Stimulated activated CD4-positive, alpha-beta T cell treated with anti-CD3 and anti-CD28 coated beads, Interleukin-1b, Interleukin-23, amount 100 ng/mL, for 24 hours (primary cell): Measurements from ENCODE around the gene USP24.
A peak's percentile ranks its signal among the peaks of the same experiment; 100 is the strongest.

Experiments
- DNase-seq, 4 experiments: peaks; one replicate each; pipeline ENCODE4 v3.0.0-alpha.2; 2020; ENCODE audit warnings: low read depth in 4 of 4, low spot score in 1 of 4

USP24 gene

DNA sequence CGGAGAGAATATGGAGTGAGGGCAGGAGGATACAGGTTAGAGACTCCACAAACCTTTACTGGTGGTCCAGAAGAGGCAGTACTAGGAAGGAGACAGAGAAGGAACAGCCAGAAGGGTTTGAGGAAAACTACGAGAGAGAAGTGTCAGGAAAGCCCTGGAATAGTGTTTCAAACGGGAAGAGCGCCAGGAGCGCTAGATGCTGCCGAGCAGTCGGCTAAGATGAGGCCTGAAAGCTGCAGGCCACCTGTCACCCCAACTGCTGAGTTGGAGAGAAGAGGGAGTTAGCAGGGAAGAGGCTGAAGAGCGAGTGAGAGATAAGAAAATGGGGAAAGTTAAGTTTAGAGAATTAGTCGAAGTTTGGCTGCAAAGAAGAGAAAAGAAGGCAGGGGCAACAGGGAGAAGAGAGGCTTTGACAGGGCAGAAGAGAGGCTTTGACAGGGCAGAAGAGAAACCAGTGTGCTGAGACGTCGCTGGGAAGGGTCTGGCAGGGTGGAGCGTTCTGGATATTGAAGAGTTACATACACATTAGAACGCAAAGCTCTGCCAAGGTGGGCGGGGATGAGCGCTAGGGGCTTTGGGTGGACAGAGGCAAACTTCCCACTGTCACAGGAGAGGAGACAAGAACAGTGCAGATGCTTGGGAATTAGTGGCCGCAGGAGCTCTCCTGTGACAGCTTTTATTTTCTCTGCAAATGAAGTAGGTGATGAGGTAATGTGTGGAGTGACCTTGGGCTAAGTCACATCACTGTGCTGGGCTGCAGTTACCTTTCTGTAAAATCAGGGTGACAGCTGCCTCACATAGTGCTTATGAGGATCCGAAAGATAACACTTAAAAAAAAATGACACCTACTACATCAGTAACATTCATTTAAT, 144.6 kb downstream of the USP24 start:
- DNase-seq, result no peak

DNA sequence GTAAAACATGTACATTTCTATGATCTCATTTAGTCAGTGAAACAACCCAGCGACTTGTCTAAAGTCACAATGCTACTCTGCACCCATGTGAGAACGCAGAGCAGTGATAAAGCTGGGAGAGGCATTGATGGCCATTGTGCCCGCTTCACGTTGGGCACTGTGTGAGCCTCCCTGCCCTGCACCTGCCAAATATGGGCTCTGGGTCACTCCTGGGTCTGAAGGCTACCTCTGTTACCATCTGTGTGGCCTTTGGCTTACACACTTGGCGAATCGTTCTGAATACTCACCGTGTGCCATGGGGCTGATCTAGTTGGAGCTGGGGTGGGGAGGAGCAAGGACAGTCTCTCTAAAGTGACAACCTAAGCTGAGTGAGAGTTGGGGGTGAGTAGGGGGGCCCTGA, 145.9 kb downstream of the USP24 start:
- no peak for DNase-seq

DNA sequence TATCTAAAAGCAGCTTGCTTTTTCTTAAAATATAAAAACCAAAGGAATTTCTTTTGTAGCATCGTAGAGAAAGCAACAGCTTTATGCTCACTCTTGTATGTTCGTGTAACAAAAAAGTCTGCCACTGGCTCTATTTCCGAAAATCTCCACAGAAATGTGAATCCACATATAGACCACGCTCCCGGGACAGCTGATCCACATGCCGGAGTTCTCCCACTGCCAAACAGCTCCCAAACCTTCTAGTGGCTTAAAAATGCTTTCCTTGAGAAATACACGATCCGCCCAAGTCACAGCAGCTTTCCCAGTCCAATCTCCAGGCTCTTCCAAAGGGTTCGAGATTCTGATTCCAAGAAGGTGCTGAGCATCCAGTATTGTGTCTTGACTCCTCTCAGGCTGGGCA, 146.5 kb downstream of the USP24 start:
- no peak for DNase-seq

DNA sequence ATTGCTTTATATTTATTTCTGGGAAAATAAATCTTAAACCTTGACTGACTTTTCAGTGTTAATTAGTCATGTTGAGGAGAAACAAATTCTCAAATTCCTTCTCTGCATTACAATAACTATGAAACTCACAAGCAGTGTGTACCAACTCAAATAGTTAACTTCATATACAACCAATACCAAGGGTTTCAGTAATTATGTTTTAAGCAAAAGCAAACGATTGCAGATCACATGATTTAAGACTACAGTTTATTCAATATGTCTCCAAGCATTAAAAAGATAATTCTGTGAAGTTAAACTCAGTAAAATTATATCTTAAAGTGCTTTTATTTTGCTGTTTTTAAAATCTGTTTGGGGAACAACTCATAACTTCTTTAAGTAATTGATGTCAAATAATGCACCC, 147.2 kb downstream of the USP24 start:
- DNase-seq, result no peak

DNA sequence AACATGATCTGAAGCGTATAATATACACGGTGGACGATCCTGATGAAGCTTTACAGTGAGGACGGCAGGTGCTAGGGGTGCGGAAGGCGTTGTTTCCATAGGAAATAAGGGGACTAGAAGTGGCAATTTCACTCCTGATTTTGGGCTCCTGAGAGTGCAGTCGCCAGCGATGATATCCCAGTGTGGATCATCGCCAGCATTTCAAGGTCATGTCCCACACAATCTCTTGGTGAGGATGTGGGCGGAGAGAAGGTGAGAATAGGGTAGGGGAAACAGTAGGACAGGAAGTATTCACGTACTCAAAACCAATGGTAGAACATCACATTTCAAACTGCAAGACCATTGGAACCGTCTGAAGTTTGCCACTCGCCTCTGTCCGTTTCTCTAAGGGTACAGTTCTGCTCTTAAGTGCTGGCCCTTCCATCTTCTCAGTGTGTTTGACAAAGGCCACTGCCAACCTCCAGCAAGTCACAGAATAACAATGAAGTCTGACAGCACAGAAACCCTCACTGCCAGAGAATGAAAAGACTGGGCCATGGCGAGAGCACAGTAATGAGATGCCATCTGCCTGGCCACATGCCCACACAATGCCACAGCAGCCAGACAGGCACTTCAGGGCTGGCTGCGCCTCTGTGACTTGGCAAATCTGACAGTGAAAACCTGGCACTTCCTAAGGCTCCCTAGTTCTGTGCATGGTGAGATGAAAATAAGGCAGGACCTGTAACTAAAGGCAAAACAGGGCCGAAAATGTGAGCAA, 148.0 kb downstream of the USP24 start:
- no peak for DNase-seq

DNA sequence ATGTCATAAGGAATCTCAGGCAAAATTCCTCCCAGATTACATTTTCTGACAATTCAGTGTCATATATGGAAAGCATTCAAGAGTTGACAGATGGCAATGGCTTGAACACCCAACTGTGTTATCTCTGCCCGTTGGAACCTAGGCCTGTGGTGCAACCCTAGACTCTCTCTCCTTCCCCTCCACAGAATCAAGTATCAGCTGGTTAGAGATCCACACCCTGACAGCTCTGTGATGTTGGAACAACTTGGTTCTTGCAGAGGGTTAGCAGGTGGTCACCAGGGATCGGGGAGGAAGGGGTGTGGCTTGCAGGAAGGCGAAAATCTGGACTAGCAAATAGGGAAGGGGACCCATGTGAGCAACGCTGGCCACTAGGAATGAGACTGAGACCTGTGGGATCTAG, 149.5 kb downstream of the USP24 start:
- DNase-seq, result no peak

DNA sequence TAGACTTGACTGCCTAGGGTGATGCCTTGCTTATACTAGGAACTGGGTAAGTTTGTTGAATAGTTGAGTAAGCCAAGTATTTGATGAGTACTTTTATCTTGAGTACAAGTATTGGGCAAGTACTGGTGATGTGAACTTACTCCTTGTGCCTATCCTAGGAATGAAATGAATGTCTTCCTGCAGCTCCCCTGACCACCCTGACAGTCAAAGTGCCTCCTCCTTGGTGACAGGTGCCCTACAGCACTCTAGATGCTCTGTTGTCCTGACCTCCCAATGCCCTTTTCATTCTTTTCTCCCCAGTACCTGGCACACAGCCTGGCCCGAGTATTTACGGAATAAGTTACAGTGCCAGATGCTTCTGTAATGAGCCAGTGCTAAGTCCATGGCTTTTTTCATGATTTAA, 150.3 kb downstream of the USP24 start:
- no peak for DNase-seq

DNA sequence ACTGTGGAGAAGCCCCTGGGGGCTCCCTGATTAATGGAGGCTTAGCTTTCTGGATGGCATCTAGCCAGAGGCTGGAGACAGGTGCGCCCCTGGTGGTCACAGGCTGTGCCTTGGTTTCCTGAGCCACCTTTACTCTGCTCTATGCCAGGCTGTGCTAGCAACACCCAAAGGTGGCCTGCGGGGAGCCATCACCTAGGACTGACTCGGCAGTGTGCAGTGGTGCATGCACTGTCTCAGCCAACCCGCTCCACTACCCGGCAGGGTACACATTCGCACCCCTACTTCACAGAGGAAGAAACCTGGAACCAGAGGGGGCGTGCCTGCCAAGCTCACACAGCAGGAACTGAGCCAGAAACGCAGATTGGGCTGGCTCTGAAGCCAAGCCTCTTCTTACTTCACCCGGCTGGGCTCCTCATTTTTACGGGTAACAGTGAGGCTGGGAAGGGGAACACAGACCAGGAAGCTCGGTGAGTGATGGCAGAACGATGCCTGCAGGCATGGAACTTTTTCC, 151.0 kb downstream of the USP24 start:
- no peak for DNase-seq

DNA sequence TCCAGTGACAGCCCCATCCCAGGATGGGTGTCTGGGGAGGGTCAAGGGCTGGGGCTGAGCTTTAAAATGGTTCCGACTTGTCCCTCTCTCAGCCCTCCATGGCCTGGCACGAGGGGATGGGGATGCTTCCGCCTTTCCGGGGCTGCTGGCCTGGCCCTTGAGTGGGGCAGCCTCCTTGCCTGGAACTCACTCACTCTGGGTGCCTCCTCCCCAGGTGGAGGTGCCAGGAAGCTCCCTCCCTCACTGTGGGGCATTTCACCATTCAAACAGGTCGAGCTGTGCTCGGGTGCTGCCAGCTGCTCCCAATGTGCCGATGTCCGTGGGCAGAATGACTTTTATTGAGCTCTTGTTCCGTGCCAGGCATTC, 151.6 kb downstream of the USP24 start:
- no peak for DNase-seq

DNA sequence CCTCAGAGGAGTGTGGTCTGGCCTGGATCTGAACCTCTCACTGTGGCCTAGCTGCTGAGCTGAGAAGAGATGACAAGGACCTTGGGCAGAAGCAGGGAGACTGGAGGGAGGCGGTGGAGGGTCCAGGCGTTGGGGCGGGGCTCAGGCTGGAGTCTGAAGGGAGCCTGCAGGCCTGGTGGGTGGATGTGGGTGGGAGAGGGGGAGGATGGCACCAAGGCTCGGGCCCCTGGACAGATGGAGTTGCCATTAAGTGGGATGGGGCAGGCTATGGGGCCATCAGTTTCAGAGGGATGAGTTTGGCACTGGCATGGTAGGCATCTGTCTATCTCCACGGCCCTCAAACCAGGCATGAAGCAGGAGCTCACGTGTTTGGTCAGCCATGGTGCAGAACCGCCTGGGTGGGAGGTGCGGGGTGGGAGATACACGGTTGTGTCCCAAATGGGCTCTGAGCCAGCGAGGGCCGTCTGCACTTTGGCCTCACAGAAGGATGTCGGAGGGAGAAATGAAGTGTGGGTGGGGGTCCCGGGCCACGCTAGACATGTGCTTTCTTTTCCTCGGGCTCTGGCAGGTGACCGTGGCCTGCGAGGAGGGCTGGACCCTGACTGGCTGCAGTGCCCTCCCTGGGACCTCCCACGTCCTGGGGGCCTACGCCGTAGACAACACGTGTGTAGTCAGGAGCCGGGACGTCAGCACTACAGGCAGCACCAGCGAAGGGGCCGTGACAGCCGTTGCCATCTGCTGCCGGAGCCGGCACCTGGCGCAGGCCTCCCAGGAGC, 152.2 kb downstream of the USP24 start:
- no peak for DNase-seq

DNA sequence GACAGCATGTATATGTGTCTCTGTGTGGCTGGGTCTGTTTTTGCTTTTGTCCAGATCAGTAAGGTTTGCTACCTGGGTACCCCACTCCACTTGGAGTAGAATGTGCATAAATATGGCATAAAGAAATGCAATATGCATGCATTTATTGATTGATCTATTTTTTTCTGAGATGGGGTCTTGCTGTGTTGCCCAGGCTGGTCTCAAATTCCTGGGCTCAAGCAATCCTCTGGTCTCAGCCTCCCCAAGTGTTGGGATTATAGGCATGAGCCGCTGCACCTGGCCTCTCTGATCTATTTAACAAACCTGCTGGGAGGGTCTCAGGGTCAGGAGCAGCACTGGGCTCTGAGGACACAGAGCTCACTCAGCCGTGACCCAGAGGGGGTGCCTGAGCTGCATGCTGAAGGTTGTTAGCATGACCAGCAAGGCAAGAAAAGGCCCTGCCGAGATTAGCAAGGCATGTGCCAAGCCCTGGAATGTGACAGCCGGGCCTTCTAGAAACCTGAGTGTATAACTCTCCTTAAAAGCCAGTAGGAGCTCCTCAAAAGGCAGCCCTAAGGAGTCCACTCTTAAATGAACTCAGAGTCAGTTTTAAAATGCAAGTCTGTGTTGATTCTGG, 153.3 kb downstream of the USP24 start:
- no peak for DNase-seq

DNA sequence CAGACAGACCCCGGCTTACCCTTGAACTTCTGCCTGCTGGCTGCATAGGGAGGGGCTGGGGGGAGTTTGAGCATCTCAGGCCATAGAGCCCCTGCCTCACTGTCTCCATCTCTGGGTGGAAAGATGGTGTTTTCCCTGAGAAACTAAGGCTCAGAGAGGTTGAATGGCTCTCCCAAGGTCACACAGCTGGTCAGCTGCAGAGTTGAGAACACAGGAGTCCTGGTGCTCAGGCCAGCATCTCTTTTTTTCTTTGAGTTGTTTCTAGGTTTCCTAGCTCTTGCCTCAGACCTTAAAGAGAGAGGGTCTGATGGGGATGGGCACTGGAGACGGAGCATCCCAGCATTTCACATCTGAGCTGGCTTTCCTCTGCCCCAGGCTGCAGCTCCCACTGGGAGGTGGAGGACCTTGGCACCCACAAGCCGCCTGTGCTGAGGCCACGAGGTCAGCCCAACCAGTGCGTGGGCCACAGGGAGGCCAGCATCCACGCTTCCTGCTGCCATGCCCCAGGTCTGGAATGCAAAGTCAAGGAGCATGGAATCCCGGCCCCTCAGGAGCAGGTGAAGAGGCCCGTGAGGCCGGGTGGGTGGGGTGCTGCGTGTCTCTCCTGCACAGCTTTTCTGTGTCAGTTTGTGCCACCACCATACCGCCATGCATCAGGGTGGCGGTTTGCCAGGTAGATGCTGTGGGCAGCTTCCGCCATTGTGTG, 154.0 kb downstream of the USP24 start:
- DNase-seq, result no peak

DNA sequence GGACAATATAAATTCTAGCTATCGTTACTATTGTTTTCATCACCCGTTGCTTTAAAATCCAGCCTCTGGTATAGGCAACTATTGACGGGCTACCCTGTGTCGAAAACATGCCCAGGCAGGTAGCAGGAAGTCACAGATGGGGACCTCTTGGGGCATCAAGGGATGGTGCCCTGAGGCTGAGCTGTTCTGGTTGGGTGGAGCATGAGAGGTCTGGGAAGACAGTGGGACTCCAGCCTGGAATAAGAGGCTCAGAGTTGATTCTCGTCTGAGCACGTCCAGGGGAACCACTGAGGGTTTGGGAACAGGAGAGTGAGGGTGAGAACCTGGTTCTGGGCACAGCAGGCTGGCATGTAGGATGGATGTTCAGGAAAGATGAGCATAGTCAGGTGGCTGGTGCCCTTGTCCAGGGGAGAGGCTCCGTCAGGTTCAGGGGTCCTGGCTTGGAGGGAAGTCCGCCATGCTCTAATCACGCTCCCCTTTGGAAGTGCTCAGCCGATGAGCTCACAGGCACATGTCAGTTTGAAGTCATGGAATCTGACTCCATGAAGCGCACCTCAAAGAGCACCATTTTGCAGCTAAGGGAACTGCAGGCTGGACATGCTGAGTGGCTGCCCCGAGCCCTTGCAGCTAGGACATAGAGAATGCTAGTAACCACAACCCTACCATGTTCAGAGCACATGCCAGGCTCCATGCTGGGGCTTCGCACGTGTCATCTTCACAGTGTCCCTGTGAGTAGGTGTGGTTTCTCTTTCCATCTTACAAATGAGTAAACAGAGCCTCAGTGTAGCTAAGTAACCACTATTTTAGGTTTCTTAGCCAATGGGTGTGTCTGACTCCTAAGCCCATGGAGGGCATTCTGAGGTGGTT, 154.8 kb downstream of the USP24 start:
- DNase-seq, result peak in 1 of 4 experiments; percentile 11

DNA sequence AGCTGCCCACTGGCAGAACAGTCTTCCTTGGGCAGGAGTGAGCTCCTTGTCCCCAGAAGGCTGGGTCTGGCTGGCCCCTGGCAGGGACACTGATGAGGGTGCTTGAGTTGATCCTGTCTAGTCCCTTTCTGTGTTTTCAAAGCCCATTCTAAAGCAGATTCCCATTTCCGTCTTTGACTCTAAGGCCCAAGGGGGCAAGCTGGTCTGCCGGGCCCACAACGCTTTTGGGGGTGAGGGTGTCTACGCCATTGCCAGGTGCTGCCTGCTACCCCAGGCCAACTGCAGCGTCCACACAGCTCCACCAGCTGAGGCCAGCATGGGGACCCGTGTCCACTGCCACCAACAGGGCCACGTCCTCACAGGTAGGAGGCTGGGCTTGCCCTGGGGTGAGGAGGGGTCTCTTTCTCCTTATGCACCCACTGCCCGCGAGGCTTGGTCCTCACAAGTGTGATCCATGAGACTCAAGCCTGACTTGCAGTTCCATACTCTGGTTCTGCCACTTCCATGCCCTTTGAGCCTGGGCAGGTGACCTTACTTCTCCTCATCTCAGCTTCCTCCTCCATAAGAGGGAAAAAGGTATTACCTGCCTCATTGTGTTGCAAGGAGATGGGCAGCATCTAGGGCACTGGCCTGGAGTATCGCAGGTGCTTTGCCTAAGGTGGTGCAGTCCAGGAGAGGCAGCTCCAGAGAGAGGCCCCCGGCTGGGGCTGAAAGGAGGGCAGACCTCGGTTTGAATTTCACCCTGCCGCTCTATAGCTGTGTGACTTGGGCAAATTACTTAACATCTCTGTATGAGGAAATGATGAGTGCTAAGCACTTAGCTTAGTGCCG, 155.6 kb downstream of the USP24 start:
- no peak for DNase-seq

DNA sequence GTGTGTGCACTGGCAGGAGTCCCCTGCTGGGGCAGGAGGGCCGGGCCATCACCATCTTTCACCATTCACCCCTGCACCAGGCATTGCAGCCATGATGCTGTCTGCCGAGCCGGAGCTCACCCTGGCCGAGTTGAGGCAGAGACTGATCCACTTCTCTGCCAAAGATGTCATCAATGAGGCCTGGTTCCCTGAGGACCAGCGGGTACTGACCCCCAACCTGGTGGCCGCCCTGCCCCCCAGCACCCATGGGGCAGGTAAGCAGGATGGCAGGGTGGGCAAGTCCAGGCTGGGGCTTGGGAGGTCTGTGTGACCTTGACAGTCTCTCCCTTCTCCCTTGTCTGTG, 157.2 kb downstream of the USP24 start:
- DNase-seq, result no peak

DNA sequence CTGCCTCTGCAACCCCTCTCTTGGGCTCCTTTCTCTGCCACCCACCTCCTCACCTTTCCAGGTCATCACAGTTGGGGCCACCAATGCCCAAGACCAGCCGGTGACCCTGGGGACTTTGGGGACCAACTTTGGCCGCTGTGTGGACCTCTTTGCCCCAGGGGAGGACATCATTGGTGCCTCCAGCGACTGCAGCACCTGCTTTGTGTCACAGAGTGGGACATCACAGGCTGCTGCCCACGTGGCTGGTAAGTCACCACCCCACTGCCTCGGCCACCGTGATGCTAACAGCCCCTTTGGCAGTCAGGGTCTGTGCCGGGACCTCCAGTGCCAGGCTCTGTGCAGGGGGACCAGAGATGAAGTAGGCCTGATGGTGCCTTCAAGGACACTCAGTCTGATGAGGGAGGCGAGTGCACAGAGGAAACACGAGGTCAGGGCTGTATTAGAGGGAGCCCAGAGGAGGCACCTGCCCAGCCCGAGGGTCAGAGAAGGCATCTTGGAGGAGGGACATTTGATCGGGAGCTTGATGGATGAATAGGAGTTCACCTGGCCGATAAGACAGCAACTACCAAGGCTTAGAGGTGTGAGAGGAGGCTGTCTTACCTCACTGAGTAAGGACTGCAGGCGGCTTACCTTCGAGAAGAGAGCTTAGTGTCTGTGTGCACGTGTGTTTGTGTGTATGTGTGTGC, 157.8 kb downstream of the USP24 start:
- no peak for DNase-seq

DNA sequence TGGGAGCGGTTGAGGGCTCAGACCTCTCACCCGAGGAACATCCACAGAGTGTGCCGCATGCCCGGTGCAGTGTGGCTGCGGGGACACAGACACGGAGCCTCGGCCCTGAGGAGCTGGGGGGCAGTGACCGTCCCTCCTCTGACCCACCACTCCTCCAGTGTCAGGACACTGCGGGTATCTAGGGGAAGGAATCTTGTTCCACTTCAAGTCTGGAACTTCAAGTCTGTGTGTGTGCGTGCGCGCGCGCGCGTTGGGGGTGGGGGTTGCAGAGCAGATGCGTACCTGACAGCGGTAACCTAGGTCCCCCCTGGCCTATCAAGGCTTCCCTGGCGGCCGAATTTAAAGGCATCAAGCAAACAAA, 158.6 kb downstream of the USP24 start:
- DNase-seq, result no peak

DNA sequence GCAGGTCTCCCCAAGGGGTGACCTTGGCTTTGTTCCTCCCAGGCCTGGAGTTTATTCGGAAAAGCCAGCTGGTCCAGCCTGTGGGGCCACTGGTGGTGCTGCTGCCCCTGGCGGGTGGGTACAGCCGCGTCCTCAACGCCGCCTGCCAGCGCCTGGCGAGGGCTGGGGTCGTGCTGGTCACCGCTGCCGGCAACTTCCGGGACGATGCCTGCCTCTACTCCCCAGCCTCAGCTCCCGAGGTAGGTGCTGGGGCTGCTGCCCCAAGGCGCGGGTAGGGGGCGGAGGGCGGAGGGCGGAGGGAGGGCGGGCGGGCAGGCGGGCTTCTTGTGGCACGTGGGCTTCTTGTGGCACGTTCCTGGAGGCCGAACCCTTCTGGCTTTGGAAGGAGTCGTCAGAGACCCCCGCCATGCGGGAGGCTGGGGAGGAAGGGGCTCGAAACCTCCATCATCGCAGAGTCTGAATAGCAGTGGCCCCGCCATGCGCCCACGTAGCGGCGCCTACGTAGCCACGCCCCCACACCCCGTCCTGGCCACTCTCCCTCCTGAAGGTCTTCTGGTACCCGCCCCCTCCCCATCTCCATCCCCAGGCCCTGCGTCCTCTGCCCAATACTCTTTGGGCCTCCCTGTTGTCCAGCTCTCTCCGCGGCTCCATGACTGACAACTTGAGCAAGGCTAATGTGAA, 159.1 kb downstream of the USP24 start:
- DNase-seq, result no peak
